Activated T-helper 2 cell treated with anti-CD3 and anti-CD28 coated beads, Interferon-gamma antibody, Interleukin-2, Interleukin-4, amounts not matched to agents 10 μg/mL and 5 μg/mL and 100 μg/mL, durations not matched to agents 14 hours and 24 hours and 36 hours (primary cell): ENCODE results near the gene HNRNPA2B1. TPM values are rescaled to one million over a fixed set of nuclear protein-coding genes. Genes with fewer than 3 reads are reported as not detected.
A peak's percentile ranks its signal among the peaks of the same experiment; 100 is the strongest.
"Not testable (repeated sequence)": the region's sequence is repeated elsewhere in the genome, so short reads cannot be mapped to it uniquely, and the experiment has no call there.

Experiments used
- DNase-seq: peaks from one replicate; pipeline ENCODE4 v3.0.0; 2021; ENCODE audit warnings: low spot score
- H3K27ac Mint-ChIP-seq: one replicate; pipeline ENCODE4 v1.8.0; 2021; ENCODE audit warnings: mixed read lengths
- H3K27me3 Mint-ChIP-seq: one replicate; pipeline ENCODE4 v1.8.0; 2021; ENCODE audit warnings: low read depth, mixed read lengths
- H3K36me3 Mint-ChIP-seq: one replicate; pipeline ENCODE4 v1.8.0; 2021; ENCODE audit warnings: low read depth, mixed read lengths
- H3K4me1 Mint-ChIP-seq: one replicate; pipeline ENCODE4 v1.8.0; 2021; ENCODE audit warnings: low read depth, mixed read lengths
- H3K4me3 Mint-ChIP-seq: one replicate; pipeline ENCODE4 v1.8.0; 2021; ENCODE audit warnings: low read depth, mild to moderate bottlenecking, moderate library complexity, mixed read lengths
- H3K9me3 Mint-ChIP-seq: one replicate; pipeline ENCODE4 v1.8.0; 2021; ENCODE audit warnings: mixed read lengths
- intact Hi-C: fragments of 100-400 bp; cut with micrococcal nuclease; formaldehyde crosslinking; loops from one replicate; pipeline ENCODE4 v1.15.1; 2023
- total RNA-seq: library from RNA; stranded (reverse); gene quantifications from 2 replicates; pipeline ENCODE4 v1.2.3, GENCODE V29; 2022

Gene HNRNPA2B1
- total RNA-seq, 1 donor from 2014 or later = 845 TPM

DNA sequence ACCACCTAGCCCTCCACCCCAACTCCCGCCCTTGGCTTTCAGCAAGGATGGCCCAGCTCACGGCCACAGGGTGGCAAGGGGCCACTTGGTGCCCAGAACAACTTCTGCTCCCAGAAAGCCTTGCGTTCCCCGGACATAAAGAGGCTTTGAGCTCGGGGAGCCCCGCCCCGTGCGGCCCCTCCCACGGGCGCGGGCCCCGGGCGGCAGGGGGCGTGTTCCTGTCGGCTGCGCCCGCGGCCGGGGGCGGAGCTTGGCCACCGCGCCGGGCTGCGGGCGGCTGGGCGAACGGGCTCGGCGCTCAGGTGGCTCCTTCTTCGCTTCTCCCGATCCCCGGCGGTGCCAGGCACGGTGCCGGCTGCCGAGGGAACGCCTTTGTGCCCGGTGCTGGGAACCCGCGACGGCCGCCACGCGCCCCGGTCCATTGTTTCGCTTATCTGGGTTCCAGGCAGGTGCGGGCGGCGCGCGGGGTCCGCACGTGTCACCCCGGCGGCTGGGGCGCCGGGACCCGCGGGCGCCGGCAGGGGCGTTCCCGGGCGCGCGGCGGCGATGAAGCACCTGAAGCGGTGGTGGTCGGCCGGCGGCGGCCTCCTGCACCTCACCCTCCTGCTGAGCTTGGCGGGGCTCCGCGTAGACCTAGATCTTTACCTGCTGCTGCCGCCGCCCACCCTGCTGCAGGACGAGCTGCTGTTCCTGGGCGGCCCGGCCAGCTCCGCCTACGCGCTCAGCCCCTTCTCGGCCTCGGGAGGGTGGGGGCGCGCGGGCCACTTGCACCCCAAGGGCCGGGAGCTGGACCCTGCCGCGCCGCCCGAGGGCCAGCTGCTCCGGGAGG is 48.4 kb downstream of the HNRNPA2B1 start, which contains the start of gene NFE2L3:
Gene NFE2L3 (plus strand): TSS at position 246 of the 829 bp plus-strand sequence. CDS start 301 bp downstream, at position 547.
- Mint-ChIP-seq H3K9me3 (no peaks in the 10 kb centered on the region), H3K4me3 (peak within 1 kb of the TSS; percentile 99), H3K4me1 (peaks cover 56% of the 10 kb centered on the region), H3K27ac (peak within 1 kb of the TSS; percentile 97), H3K36me3 (peaks cover 20% of the 10 kb centered on the region), H3K27me3 (no peaks in the 10 kb centered on the region)
- intact Hi-C loops = loop anchor here (2.0 to 5.0 kb wide), 3 partner anchors 127 to 289 kb away; no protein-coding TSS in a partner anchor
- DNase-seq = peak; percentile 82

DNA sequence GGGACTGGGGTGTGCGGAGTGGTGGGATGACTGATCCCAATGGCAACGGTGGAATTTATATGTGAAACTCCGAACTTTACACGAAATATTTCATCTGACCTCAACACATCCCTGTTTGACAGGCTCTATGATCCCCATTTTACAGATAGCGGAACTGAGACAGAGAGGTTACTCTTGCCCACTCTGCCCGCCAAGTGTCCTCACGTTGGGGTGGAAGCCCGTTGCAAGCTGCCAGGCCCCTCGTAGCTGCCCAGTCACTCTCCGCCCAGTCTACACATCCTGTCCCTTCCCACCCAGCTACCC is 48.9 kb downstream of the HNRNPA2B1 start:
- no peaks in the 10 kb centered on the region for H3K9me3 Mint-ChIP-seq
- intact Hi-C loops = loop anchor here (5.0 kb wide), 1 partner anchor 259 kb away; no protein-coding TSS in a partner anchor
- H3K27me3 Mint-ChIP-seq = no peaks in the 10 kb centered on the region
- peaks cover 53% of the 10 kb centered on the region for H3K4me1 Mint-ChIP-seq
- H3K27ac Mint-ChIP-seq = peak overlapping the region; percentile 96
- peak overlapping the region; percentile 88 for H3K4me3 Mint-ChIP-seq
- DNase-seq = no peak
- peaks cover 19% of the 10 kb centered on the region for H3K36me3 Mint-ChIP-seq

DNA sequence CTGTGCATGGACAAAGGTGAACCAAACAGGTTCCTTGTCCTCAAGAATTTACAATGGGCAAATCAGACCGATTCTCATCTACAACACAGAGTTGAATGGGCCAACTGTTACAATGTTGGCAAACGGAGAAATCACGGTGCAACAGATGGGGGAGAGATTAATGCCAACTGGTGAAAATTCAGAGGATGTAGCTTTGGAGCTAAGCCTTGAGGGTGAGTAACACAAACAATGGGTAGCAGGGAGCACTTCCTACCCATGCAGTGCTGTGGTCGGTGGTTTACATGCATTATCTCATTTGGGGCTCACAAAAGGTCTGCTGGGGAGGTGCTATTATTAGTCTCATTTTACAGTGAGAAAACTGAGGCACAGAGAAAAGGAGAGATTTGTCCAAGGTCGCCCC is 49.5 kb downstream of the HNRNPA2B1 start:
- intact Hi-C loops = loop anchor here (5.0 kb wide), 1 partner anchor 259 kb away; no protein-coding TSS in a partner anchor
- Mint-ChIP-seq H3K9me3 (peaks cover under 1% of the 10 kb centered on the region), H3K4me3 (peak overlapping the region; percentile 88), H3K4me1 (peaks cover 49% of the 10 kb centered on the region), H3K27ac (peak overlapping the region; percentile 96), H3K27me3 (no peaks in the 10 kb centered on the region), H3K36me3 (peaks cover 16% of the 10 kb centered on the region)
- DNase-seq = peak; percentile 24

DNA sequence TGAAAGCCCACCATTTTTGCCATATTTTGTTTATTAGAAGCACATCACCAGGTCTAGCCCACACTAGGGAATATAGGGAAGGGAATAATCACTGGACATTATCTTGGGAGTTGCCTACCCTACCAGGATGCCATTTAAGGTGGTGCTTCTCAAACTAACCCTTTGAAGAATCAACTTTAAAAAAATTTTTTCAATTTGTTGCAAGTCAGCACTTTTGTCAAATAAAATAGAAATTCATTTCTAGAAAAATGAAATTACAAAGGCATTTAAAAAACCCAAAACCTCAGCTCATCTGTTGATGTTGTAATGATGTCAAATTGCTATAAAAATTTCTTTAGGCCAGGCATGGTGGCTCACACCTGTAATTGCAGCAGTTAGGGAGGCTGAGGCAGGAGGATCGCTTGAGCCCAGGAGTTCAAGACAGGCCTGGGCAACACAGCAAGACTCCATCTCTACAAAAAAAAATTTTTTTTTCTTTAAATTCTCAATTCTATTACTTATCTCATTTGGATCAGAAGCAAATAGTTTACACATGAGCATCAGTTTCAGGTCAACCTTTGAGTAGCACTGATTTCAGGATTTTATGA is 51.1 kb downstream of the HNRNPA2B1 start:
- intact Hi-C loops = no loop called here
- H3K9me3 Mint-ChIP-seq = peaks cover 3% of the 10 kb centered on the region
- H3K4me3 Mint-ChIP-seq = no peak overlapping the region

DNA sequence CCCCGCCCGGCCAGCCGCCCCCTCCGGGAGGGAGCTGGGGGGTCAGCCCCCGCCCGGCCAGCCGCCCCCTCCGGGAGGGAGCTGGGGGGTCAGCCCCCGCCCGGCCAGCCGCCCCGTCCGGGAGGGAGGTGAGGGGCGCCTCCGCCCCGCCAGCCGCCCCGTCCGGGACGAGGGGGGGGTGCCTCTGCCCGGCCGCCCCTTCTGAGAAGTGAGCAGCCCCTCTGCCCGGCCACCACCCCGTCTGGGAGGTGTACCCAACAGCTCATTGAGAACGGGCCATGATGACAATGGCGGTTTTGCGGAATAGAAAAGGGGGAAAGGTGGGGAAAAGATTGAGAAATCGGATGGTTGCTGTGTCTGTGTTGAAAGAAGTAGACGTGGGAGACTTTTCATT is 52.2 kb downstream of the HNRNPA2B1 start:
- H3K27ac Mint-ChIP-seq, H3K4me3 Mint-ChIP-seq, H3K9me3 Mint-ChIP-seq, DNase-seq, H3K36me3 Mint-ChIP-seq, intact Hi-C loops: not testable (repeated sequence)
- Mint-ChIP-seq H3K27me3 (peaks cover 10% of the 10 kb centered on the region), H3K4me1 (peaks cover 23% of the 10 kb centered on the region)

More for the DNA sequence above, 51.1 kb downstream of the HNRNPA2B1 start:
- H3K27ac Mint-ChIP-seq = no peak overlapping the region
- peaks cover 3% of the 10 kb centered on the region for H3K27me3 Mint-ChIP-seq
- no peak for DNase-seq
- H3K4me1 Mint-ChIP-seq = peaks cover 35% of the 10 kb centered on the region
- peaks cover 13% of the 10 kb centered on the region for H3K36me3 Mint-ChIP-seq

DNA sequence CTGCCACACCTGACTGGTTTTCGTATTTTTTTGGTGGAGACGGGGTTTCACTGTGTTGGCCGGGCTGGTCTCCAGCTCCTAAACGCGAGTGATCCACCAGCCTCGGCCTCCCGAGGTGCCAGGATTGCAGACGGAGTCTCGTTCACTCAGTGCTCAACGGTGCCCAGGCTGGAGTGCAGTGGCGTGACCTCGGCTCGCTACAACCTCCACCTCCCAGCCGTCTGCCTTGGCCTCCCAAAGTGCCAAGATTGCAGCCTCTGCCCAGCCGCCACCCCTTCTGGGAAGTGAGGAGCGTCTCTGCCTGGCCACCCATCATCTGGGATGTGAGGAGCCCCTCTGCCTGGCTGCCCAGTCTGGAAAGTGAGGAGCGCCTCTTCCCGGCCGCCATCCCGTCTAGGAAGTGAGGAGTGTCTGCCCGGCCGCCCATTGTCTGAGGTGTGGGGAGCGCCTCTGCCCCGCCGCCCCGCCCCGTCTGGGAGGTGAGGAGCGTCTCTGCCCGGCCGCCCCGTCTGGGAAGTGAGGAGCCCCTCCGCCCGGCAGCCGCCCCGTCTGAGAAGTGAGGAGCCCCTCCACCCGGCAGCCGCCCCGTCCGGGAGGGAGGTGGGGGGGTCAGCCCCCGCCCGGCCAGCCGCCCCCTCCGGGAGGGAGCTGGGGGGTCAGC is 52.8 kb downstream of the HNRNPA2B1 start:
- H3K9me3 Mint-ChIP-seq, H3K27ac Mint-ChIP-seq, H3K36me3 Mint-ChIP-seq, intact Hi-C loops, DNase-seq, H3K4me3 Mint-ChIP-seq: not testable (repeated sequence)
- H3K27me3 Mint-ChIP-seq = peaks cover 14% of the 10 kb centered on the region
- H3K4me1 Mint-ChIP-seq = peaks cover 20% of the 10 kb centered on the region

DNA sequence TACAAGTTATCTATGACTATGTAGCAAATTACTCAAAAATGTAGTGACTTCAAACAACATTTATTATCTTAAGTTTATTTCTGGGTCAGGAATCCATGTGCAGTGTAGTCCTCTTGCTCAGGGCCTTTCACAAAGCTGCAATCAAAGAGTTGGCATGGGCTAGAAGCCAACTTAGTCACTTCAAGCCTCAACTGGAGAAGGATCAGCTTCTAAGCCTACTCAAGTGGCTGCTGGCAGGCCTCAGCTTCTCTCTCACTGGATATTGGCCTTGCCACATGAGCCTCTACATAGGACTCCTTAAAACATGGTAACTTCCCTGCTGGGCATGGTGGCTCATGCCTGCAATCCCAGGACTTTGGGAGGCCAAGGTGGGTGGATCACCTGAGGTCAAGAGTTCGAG is 53.5 kb downstream of the HNRNPA2B1 start:
- Mint-ChIP-seq H3K4me1 (peaks cover 20% of the 10 kb centered on the region), H3K27me3 (peaks cover 14% of the 10 kb centered on the region), H3K36me3 (no peaks in the 10 kb centered on the region), H3K4me3 (no peak overlapping the region), H3K27ac (no peak overlapping the region), H3K9me3 (peaks cover 3% of the 10 kb centered on the region)
- intact Hi-C loops = no loop called here
- DNase-seq = no peak

DNA sequence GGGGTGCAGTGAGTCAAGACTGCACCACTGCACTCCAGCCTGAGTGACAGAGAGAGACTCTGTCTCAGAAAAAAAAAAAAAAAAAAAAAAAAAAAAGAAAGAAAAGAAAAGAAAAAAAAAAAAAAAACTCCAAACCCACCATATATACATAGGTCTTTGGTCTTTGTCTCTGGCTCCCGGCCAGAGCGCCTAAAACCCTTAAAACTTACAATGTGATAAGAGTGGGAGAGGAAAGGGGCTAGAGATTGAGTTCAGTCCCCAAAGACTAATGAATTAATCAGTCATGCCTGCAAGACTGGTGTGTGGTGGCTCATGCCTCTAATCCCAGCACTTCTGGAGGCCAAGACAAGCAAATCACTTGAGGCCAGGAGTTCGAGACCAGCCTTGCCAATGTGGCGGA is 55.3 kb downstream of the HNRNPA2B1 start:
- H3K4me3 Mint-ChIP-seq = no peak overlapping the region
- no peak overlapping the region for H3K27ac Mint-ChIP-seq
- no peaks in the 10 kb centered on the region for H3K36me3 Mint-ChIP-seq
- DNase-seq = no peak
- peaks cover 14% of the 10 kb centered on the region for H3K27me3 Mint-ChIP-seq
- H3K4me1 Mint-ChIP-seq = peaks cover 7% of the 10 kb centered on the region
- intact Hi-C loops = no loop called here
- peaks cover 3% of the 10 kb centered on the region for H3K9me3 Mint-ChIP-seq

DNA sequence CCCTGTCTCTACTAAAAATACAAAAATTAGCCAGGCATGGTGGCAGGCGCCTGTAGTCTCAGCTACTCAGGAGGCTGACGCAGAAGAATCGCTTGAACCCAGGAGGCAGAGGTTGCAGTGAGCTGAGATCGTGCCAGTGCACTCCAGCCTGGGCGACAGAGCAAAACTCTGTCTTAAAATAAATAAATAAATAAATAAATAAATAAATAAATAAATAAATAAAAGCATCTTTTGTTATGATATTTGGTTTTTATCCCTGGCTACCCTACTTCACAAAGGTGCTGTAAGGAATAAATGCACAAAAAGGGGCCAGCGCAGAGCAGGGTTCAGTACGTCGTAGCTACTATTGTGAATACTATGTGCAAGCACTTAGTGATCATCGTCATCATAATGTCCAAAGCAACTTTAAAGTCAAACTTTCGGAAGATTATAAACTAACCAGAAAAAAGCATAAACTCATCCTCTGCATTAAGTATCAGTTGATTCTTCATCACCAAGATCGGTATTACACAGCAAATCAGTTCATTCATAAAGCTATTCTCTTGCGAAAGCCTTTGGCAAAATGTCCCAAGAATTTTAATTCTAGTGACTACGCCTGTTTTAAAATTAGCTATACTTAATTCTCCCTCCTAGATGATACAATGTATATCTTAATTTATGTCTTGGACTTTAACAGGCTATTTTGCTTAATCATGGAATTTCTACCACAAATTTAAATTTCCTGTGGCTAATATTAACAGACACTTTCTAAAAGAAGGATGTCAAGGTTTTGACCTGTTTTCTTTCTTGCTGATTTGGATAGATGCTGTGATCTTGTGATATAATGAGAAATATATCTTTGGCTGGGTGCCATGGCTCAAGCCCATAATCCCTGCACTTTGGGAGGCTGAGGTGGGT is 56.1 kb downstream of the HNRNPA2B1 start:
- Mint-ChIP-seq H3K27me3 (peaks cover 14% of the 10 kb centered on the region), H3K4me3 (no peak overlapping the region), H3K36me3 (no peaks in the 10 kb centered on the region), H3K9me3 (peaks cover 3% of the 10 kb centered on the region), H3K4me1 (peaks cover 6% of the 10 kb centered on the region), H3K27ac (no peak overlapping the region)
- DNase-seq = no peak
- intact Hi-C loops = no loop called here

DNA sequence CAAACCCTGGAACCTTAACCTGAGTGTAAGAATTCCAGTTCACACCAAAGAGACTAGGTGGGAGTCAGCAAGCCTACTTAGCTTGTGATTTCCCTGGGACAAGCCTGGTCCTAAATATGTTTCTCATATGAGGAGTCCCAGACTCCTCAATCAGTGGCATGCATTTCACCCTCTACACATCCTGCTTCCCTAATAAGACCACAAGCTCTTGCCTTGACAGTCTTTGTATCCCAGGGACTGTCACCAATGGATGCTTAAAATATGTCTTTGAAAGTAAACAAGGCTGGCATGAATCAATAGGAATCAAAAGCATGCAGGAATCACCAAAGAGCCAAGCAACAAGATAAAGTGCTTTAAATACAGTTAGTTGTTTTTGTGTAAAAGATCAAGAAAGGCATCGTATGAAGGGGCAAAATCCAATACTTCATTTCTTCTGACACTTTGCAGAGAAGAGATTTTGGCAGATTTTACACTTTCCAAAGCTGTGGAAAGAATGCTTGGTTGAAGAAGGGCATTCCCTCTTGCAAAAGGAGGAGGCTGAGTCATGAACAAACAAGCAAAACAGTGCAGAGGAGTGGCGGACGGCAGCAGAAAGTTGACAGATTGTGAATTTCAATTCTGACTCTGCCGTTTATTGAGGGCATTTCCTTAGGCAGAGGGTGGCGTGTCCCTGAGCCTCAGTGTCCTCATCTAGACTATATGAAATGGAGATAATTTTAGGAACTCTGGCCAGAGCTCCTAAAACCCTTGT is 57.1 kb downstream of the HNRNPA2B1 start:
- H3K36me3 Mint-ChIP-seq = no peaks in the 10 kb centered on the region
- peaks cover 3% of the 10 kb centered on the region for H3K9me3 Mint-ChIP-seq
- no peak overlapping the region for H3K4me3 Mint-ChIP-seq
- peaks cover 14% of the 10 kb centered on the region for H3K27me3 Mint-ChIP-seq
- DNase-seq = no peak
- H3K4me1 Mint-ChIP-seq = peaks cover 6% of the 10 kb centered on the region
- intact Hi-C loops = no loop called here
- no peak overlapping the region for H3K27ac Mint-ChIP-seq

DNA sequence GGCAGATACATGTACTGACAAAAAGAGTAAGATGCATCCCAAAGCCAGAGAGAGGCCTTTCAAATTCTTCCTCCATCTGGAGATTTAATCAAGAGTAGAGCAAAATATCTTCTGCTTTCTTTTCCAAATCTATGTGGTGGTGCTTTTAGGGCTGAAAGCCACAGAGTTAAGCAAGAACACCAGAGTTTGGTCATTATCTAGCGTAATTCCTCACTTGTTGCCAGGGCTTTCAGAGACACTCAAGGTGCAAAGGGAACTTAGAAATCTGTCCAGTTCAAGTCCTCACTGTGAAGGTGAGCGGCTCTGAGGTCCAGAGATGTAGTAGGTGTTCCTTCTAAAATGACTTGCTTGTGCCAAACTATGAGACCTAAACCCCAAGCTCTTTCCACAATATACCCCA is 59.5 kb downstream of the HNRNPA2B1 start:
- DNase-seq = no peak
- intact Hi-C loops = no loop called here
- no peak overlapping the region for H3K27ac Mint-ChIP-seq
- peaks cover 6% of the 10 kb centered on the region for H3K4me1 Mint-ChIP-seq
- no peak overlapping the region for H3K4me3 Mint-ChIP-seq
- H3K27me3 Mint-ChIP-seq = peaks cover 14% of the 10 kb centered on the region
- no peaks in the 10 kb centered on the region for H3K36me3 Mint-ChIP-seq
- peaks cover 2% of the 10 kb centered on the region for H3K9me3 Mint-ChIP-seq

DNA sequence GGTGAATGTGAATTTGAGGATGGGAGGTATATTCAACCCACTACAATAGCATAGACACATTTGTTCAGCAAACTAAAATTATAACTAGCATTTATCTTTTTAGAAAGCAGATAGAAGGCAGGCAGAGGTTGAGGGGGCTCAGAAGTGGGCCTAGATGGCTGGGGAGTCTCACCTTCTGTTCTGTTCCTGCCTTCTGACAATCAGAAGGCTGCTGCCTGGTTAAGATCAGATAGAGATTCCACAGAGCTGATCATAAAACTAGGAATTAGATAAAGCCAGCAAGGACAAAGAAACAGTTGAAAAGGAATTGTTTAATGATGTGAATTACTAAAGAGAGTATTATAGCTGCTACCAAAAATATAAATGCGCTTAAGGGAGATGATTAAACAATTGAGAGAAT is 60.2 kb downstream of the HNRNPA2B1 start:
- peaks cover 14% of the 10 kb centered on the region for H3K27me3 Mint-ChIP-seq
- H3K4me1 Mint-ChIP-seq = peaks cover 3% of the 10 kb centered on the region
- H3K27ac Mint-ChIP-seq = no peak overlapping the region
- no peak overlapping the region for H3K4me3 Mint-ChIP-seq
- intact Hi-C loops = no loop called here
- no peaks in the 10 kb centered on the region for H3K9me3 Mint-ChIP-seq
- H3K36me3 Mint-ChIP-seq = no peaks in the 10 kb centered on the region
- DNase-seq = no peak
